ENCODE measurements around the gene ARL6IP5. TPM values are rescaled to one million over a fixed set of nuclear protein-coding genes. Genes with fewer than 3 reads are reported as not detected.

The ARL6IP5 gene
- total RNA-seq, 1 donor from 2014 or later = 68.1 TPM

Other genes with a start within 250 kb of the ARL6IP5 start
- gene TAFA4, start 152.4 kb upstream of the ARL6IP5 start, total RNA-seq = not detected in 2 replicates
- gene EOGT, start 71.3 kb upstream of the ARL6IP5 start, total RNA-seq = 23.4 and 40.5 TPM in 2 replicates
- gene TMF1, start 32.6 kb upstream of the ARL6IP5 start, total RNA-seq = 17.4 and 20.4 TPM in 2 replicates
- 53.2 and 55.6 TPM in 2 replicates for gene UBA3, start 4.6 kb upstream of the ARL6IP5 start, total RNA-seq
- not detected in 2 replicates for gene LMOD3, start 37.7 kb downstream of the ARL6IP5 start, total RNA-seq

Measured in lung microvascular endothelial cell (primary cell).